GM10847 (cell line): Measurements from ENCODE around the gene CD47.

Source experiments
- POLR2A ChIP-seq: IDR thresholded peaks from 2 replicates; pipeline ENCODE4 v1.6.1; 2011; ENCODE audit not compliant: insufficient read length; ENCODE audit errors: extremely low read depth

The CD47 gene

DNA sequence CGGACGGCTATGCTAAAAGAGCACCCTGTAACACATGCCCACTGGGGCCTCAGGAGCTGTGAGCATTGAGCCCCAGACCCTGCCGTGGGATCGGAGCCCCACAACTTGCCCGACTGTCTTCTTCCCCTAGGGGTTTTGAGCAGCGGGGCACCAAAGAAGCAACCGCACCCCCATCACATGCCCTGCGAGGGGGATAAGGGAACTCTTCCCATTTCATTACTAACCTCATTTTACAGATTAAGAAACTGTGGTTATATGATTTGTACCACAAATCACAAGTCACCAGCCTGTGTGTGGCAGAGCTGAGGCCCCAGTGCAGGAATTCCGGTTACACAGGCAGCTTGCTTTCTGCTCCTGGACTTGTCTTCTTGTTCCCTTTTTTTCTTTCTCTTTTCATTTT is 86.2 kb downstream of the CD47 start:
- no peak for TF ChIP-seq POLR2A

DNA sequence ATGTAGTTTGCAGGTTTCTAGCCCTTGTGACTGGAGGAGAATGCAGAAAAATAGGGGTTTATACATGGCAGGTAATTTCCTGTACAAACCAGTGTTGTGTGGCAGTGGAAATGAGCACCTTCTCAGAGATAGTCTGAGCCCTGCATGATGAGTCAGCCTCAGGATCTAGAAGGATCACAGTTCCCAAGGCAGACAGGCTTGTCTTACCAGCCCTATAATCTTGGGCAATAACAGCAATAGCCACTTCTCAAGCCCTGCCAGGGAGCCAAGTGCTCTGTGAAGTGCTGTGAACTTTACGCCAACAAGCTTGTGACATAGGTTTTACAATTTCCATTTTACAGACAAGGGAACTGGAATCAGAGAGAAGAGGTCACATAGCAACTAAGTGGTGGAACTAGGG is 89.4 kb downstream of the CD47 start:
- no peak for TF ChIP-seq POLR2A

DNA sequence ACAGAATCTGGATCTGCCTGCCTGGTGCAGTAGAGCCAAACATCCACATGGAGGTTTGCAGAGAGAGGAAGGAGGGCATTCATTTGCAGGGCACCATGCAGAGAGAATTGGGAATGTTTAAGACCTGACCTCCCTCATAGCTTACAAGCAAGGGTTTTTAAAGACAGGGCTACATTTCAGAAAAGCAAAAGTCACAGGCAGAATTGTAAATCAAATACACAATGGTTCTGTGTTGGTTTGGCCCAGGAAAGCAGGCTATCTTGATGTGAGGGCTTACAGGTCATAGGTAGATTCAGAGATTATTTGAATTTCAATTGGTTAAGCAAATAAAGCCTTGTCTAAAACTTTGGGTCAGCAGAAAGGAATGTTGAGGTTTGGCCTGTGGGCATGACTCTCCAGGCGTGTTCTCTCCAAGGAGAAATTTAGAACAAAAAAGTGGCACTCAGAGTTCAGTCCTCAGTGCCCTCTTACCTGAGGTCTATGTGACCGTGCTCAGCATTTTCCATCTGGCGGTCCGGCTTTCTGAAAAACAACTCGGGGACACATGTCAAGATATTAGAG is 91.5 kb downstream of the CD47 start:
- no peak for TF ChIP-seq POLR2A

DNA sequence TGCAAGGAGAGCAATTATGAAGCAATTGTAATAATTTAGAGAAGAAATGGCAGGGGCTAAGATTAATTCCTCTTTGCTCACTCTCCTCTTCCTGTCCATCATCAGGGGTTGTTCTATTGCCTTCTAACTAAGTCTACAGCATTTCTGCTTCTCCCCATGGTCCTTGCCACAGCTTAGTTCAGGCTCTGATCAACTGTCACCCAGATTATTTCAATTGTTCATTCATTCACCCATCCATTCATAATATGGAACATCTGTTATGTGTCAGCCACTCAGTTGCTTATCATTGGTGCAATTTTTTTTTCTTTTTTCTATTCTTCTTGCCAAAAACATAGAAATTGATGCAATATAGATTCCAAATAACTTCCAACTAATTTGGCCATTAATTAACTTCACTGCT is 93.2 kb downstream of the CD47 start:
- TF ChIP-seq POLR2A = no peak

DNA sequence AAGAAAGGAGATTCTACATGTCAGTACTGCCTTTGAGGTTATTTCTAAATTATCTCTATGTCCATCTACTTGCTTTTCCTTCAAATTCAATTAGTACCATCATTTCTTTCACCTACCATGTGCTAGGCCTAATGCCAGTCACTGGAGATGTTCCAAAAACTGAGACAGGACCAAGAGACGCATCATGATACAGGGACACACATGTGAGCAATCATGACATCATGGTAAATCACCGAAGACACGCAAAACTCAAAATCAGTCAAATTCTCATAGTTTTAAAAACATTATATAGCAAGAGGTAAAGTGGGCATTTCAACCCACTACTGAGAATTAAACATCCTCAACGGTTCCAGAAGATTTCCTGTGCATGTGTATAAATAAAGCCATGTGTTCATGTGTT is 95.0 kb downstream of the CD47 start:
- no peak for TF ChIP-seq POLR2A

- TF ChIP-seq POLR2A = no peak
These were observed 95.7 kb downstream of the CD47 start for GRCh38 chr3:107994956-107995715.

GRCh38 chr3:107994181-107994580 is 96.7 kb downstream of the CD47 start:
- no peak for TF ChIP-seq POLR2A

GRCh38 chr3:107993771-107994170 is 97.1 kb downstream of the CD47 start:
- TF ChIP-seq POLR2A = no peak
